ENCODE results near the gene ADCYAP1. TPM values are rescaled to one million over a fixed set of nuclear protein-coding genes. Genes with fewer than 3 reads are reported as not detected.

Gene ADCYAP1
- total RNA-seq, 1 experiment from 2014 or later = not detected

DNA sequence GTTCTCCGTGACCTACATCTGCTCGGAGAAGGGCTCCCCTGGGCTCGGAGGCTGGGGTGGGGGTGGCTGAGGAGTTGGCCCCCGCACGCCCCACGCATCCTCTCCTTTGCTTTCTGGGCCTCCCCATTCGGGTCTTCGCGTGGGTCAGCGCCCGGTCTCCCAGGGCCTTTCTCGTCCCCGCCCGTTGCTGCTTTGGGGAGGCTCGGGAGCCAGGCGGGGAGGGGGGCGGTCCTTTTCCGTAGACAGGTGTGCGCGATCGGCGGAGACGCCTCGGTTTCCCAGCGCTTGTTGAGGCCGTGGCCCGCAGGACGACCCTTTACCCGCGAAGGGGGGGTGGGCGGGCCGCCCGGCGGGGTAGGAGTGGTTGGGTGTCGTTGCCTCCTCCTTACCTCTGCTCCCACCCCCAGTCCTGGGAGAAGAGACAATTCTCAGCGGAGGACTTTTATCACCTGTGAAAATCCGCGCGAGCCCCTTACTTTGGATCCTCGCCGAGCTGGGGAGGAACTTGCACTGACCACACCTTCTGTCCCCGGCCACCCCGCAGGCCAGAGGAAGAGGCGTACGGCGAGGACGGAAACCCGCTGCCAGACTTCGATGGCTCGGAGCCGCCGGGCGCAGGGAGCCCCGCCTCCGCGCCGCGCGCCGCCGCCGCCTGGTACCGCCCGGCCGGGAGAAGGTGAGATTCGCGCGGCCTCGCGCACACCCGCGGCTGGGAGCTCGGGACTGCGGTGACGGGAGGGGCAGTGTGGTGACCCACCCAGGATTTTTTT, 2.6 kb downstream of the ADCYAP1 start:
- TF ChIP-seq, protein P1, sequence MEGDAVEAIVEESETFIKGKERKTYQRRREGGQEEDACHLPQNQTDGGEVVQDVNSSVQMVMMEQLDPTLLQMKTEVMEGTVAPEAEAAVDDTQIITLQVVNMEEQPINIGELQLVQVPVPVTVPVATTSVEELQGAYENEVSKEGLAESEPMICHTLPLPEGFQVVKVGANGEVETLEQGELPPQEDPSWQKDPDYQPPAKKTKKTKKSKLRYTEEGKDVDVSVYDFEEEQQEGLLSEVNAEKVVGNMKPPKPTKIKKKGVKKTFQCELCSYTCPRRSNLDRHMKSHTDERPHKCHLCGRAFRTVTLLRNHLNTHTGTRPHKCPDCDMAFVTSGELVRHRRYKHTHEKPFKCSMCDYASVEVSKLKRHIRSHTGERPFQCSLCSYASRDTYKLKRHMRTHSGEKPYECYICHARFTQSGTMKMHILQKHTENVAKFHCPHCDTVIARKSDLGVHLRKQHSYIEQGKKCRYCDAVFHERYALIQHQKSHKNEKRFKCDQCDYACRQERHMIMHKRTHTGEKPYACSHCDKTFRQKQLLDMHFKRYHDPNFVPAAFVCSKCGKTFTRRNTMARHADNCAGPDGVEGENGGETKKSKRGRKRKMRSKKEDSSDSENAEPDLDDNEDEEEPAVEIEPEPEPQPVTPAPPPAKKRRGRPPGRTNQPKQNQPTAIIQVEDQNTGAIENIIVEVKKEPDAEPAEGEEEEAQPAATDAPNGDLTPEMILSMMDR (IDR thresholded peaks at IDR 0.05; ENCODE audit: unreplicated experiment) = no peak
- H3K27me3 Mint-ChIP-seq (ENCODE audit: insufficient read depth, unreplicated experiment) = peaks cover 28% of the 10 kb centered on the region
- CTCF ChIA-PET = interaction anchor here (0.7 kb wide), 1 partner anchor 54 kb away, joined by 3 read pairs; no protein-coding TSS in a partner anchor
- no TSS peak for BruUV-seq (replicated peaks)
- H3K4me3 Mint-ChIP-seq (ENCODE audit: unreplicated experiment) = no peak overlapping the region
- intact Hi-C loops (cut with micrococcal nuclease) = no loop called here
- H3K36me3 Mint-ChIP-seq (ENCODE audit: insufficient read depth, unreplicated experiment) = no peaks in the 10 kb centered on the region
- no peaks in the 10 kb centered on the region for H3K9me3 Mint-ChIP-seq (ENCODE audit: unreplicated experiment)
- no peaks in the 10 kb centered on the region for H3K4me1 Mint-ChIP-seq (ENCODE audit: insufficient read depth, unreplicated experiment)
- DNase-seq (ENCODE audit: unreplicated experiment) = no peak
- POLR2A ChIA-PET = no interaction called here
- no peak overlapping the region for H3K27ac Mint-ChIP-seq (ENCODE audit: low read depth, unreplicated experiment)

DNA sequence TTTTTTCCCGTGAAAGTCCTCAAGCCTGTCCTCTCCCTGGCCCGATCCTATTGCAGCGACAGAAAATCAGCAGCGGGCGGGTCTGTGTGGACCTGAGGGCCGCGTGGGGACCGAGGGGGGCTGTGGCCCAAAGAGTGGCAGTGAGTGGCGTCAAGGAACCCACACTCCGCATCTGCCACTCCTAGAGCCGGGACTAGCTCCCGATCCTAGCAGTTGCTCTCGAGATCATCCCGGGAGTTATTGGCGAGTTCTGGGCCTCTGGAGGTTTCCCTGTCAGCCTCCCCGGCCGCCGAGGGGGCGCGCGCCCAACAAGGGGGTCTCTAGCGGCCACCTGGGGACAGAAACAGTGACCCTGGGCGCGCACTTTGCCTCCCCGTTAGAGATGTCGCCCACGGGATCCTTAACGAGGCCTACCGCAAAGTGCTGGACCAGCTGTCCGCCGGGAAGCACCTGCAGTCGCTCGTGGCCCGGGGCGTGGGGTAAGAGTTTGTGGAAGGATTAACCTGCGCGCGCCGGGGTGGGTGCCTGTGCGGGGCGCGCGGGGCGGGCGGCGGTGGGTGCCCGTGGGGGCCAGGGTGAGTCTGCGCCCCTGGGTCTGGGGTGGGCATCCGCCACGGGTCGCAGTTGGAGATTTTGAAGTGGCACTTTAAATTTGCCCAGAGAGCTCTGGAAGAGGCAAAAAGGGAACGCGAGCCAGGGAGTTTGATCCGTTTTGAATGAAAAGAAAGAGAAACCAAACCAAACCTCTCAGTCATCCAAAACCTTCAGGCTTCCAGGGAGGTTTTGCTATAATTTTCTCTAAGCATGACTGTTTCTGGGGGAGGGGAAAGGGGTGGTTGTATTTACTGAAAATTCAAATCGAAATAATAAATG, 3.5 kb downstream of the ADCYAP1 start:
- no peak overlapping the region for H3K4me3 Mint-ChIP-seq (ENCODE audit: unreplicated experiment)
- peaks cover 20% of the 10 kb centered on the region for H3K27me3 Mint-ChIP-seq (ENCODE audit: insufficient read depth, unreplicated experiment)
- H3K4me1 Mint-ChIP-seq (ENCODE audit: insufficient read depth, unreplicated experiment) = no peaks in the 10 kb centered on the region
- no peak overlapping the region for H3K27ac Mint-ChIP-seq (ENCODE audit: low read depth, unreplicated experiment)
- ChIA-PET CTCF (interaction anchor here (0.7 kb wide), 1 partner anchor 53 kb away, joined by 3 read pairs; no protein-coding TSS in a partner anchor), POLR2A (no interaction called here)
- no peak for DNase-seq (ENCODE audit: unreplicated experiment)
- intact Hi-C loops (cut with micrococcal nuclease) = no loop called here
- H3K9me3 Mint-ChIP-seq (ENCODE audit: unreplicated experiment) = no peaks in the 10 kb centered on the region
- BruUV-seq (replicated peaks) = no TSS peak
- no peaks in the 10 kb centered on the region for H3K36me3 Mint-ChIP-seq (ENCODE audit: insufficient read depth, unreplicated experiment)
- TF ChIP-seq, protein P1 (IDR thresholded peaks at IDR 0.05; ENCODE audit: unreplicated experiment) = no peak

DNA sequence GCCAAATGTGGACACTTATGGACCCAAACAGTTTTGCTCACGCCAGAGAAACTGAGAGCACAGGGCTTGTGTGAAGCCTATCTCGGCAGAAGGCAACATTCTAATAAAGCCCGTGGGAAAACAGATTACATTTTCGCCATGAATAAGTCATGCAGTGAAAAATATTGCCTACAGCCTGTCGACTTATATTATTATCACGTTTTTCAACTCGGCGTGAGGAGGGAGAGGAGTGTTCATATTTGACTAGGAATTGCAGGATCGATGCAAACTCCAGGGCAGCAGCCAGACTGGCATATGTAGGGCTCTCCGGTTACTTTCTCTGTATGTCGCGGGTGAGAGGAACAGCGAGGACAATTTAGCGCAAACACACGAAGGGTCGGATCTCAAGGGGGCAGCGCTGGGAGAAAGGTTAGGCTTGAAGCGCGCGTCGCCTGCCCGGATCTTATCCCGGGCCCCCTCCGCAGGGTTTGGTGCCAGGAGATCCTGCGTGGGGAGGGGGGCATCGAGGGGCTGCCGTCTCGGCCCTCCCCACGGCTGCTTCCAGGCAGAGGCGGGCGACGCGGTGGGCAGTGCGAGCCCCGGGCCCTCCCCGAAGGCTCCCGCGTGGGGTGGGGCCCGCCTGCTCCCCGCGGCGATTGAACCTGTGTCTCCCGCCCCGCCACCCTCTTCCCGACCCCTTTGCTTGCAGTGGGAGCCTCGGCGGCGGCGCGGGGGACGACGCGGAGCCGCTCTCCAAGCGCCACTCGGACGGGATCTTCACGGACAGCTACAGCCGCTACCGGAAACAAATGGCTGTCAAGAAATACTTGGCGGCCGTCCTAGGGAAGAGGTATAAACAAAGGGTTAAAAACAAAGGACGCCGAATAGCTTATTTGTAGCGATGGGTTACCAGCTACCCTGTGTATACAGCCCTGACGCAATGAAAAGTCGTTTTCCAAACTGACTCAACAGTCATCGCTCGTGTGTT, 4.4 kb downstream of the ADCYAP1 start:
- intact Hi-C loops (cut with micrococcal nuclease) = no loop called here
- no peaks in the 10 kb centered on the region for H3K9me3 Mint-ChIP-seq (ENCODE audit: unreplicated experiment)
- POLR2A ChIA-PET = no interaction called here
- peaks cover 11% of the 10 kb centered on the region for H3K27me3 Mint-ChIP-seq (ENCODE audit: insufficient read depth, unreplicated experiment)
- no peak overlapping the region for H3K4me3 Mint-ChIP-seq (ENCODE audit: unreplicated experiment)
- no TSS peak for BruUV-seq (replicated peaks)
- no peaks in the 10 kb centered on the region for H3K4me1 Mint-ChIP-seq (ENCODE audit: insufficient read depth, unreplicated experiment)
- H3K36me3 Mint-ChIP-seq (ENCODE audit: insufficient read depth, unreplicated experiment) = no peaks in the 10 kb centered on the region
- CTCF ChIA-PET = no interaction called here
- TF ChIP-seq, protein P1 (IDR thresholded peaks at IDR 0.05; ENCODE audit: unreplicated experiment) = no peak
- DNase-seq (ENCODE audit: unreplicated experiment) = no peak
- no peak overlapping the region for H3K27ac Mint-ChIP-seq (ENCODE audit: low read depth, unreplicated experiment)

All from MCF 10A (cell line).